Measurements from ENCODE around the gene GPR15. TPM values are rescaled to one million over a fixed set of nuclear protein-coding genes. Genes with fewer than 3 reads are reported as not detected.

GPR15 gene
- total RNA-seq, 1 experiment from 2014 or later, result not detected

GRCh38 chr3:98551236-98551635 is 19.5 kb downstream of the GPR15 start:
- H3K27me3 Mint-ChIP-seq (ENCODE audit: low read depth), result no peaks in the 10 kb centered on the region
- H3K4me3 Mint-ChIP-seq, result no peak overlapping the region
- CTCF ChIA-PET, result no interaction called here
- TF ChIP-seq SMAD3 (CRISPR knock-in tag; IDR thresholded peaks at IDR 0.05; ENCODE audit: borderline replicate concordance) (no peak), ATF1 (CRISPR knock-in tag; IDR thresholded peaks at IDR 0.05) (no peak), SMAD4 (CRISPR knock-in tag; IDR thresholded peaks at IDR 0.05) (no peak), NFYB (CRISPR knock-in tag; conservative IDR thresholded peaks at IDR 0.05; ENCODE audit: low read depth) (no peak), TP53 (CRISPR knock-in tag; IDR thresholded peaks at IDR 0.05) (no peak), ZNF512 (CRISPR knock-in tag; IDR thresholded peaks at IDR 0.05; ENCODE audit: borderline replicate concordance) (no peak), RELA (CRISPR knock-in tag; IDR thresholded peaks at IDR 0.05; ENCODE audit: borderline replicate concordance) (no peak), FOXJ3 (CRISPR knock-in tag; IDR thresholded peaks at IDR 0.05; ENCODE audit: borderline replicate concordance) (no peak), KAT7 (CRISPR knock-in tag; IDR thresholded peaks at IDR 0.05; ENCODE audit: borderline replicate concordance) (no peak), ZNF425 (CRISPR knock-in tag; conservative IDR thresholded peaks at IDR 0.05) (no peak), TEAD1 (CRISPR knock-in tag; IDR thresholded peaks at IDR 0.05) (no peak), AR (CRISPR knock-in tag; IDR thresholded peaks at IDR 0.05) (no peak), E2F4 (CRISPR knock-in tag; IDR thresholded peaks at IDR 0.05; ENCODE audit: borderline replicate concordance, low read depth) (no peak)
- ATAC-seq (no peak), DNase-seq (ENCODE audit: low spot score) (no peak)
- POLR2A ChIA-PET, result no interaction called here
- no peaks in the 10 kb centered on the region for H3K36me3 Mint-ChIP-seq
- no peak overlapping the region for H3K27ac Mint-ChIP-seq
- peaks cover 5% of the 10 kb centered on the region; the same call in 1 of the 2 replicates for H3K4me1 Mint-ChIP-seq
- H3K9me3 Mint-ChIP-seq, result no peaks in the 10 kb centered on the region

GRCh38 chr3:98551754-98552153 is 20.0 kb downstream of the GPR15 start:
- ATAC-seq (no peak), DNase-seq (ENCODE audit: low spot score) (no peak)
- H3K36me3 Mint-ChIP-seq, result no peaks in the 10 kb centered on the region
- H3K27ac Mint-ChIP-seq, result no peak overlapping the region
- peaks cover 5% of the 10 kb centered on the region; the same call in 1 of the 2 replicates for H3K4me1 Mint-ChIP-seq
- no peak for TF ChIP-seq NFYB (CRISPR knock-in tag; conservative IDR thresholded peaks at IDR 0.05; ENCODE audit: low read depth)
- TF ChIP-seq MLX (CRISPR knock-in tag; IDR thresholded peaks at IDR 0.05), result no peak
- TF ChIP-seq MYBL2 (CRISPR knock-in tag; IDR thresholded peaks at IDR 0.05), result no peak
- no peak for TF ChIP-seq GTF2I (CRISPR knock-in tag; conservative IDR thresholded peaks at IDR 0.05)
- TF ChIP-seq ZNF396 (CRISPR knock-in tag; IDR thresholded peaks at IDR 0.05; ENCODE audit: borderline replicate concordance), result no peak
- TF ChIP-seq ZNF281 (CRISPR knock-in tag; IDR thresholded peaks at IDR 0.05), result no peak
- TF ChIP-seq HMGXB4 (CRISPR knock-in tag; IDR thresholded peaks at IDR 0.05), result no peak
- no peak for TF ChIP-seq FOXK1 (CRISPR knock-in tag; IDR thresholded peaks at IDR 0.05)
- TF ChIP-seq NFATC4 (CRISPR knock-in tag; IDR thresholded peaks at IDR 0.05), result no peak
- H3K9me3 Mint-ChIP-seq, result no peaks in the 10 kb centered on the region
- H3K27me3 Mint-ChIP-seq (ENCODE audit: low read depth), result no peaks in the 10 kb centered on the region
- POLR2A ChIA-PET, result no interaction called here
- H3K4me3 Mint-ChIP-seq, result no peak overlapping the region
- CTCF ChIA-PET, result no interaction called here

All from WTC11 (cell line).